Central memory CD4-positive, alpha-beta T cell (primary cell): ENCODE measurements around the gene SPINT3.
"Not testable (repeated sequence)": the region's sequence is repeated elsewhere in the genome, so short reads cannot be mapped to it uniquely, and the experiment has no call there.

Experiments used
- DNase-seq: peaks from one replicate; pipeline ENCODE4 v3.0.0; 2022

The SPINT3 gene

GRCh38 chr20:45501600-45501999, 13.8 kb downstream of the SPINT3 start:
- no peak for DNase-seq

GRCh38 chr20:45500022-45500421, 15.4 kb downstream of the SPINT3 start:
- DNase-seq, result no peak

GRCh38 chr20:45497971-45498494, 17.4 kb downstream of the SPINT3 start:
- no peak for DNase-seq

GRCh38 chr20:45496166-45496565, 19.3 kb downstream of the SPINT3 start:
- DNase-seq, result no peak

- no peak for DNase-seq
Measured at GRCh38 chr20:45495501-45495941, 19.9 kb downstream of the SPINT3 start.

- no peak for DNase-seq
Measured at GRCh38 chr20:45489083-45489531, 26.3 kb downstream of the SPINT3 start.

GRCh38 chr20:45487231-45487635, 28.2 kb downstream of the SPINT3 start:
- no peak for DNase-seq

GRCh38 chr20:45485388-45485787, 30.0 kb downstream of the SPINT3 start:
- DNase-seq, result no peak

GRCh38 chr20:45484676-45485075, 30.7 kb downstream of the SPINT3 start:
- no peak for DNase-seq

- no peak for DNase-seq
Measured at GRCh38 chr20:45479822-45480221, 35.6 kb downstream of the SPINT3 start.

- DNase-seq, result not testable (repeated sequence)
Measured at GRCh38 chr20:45477530-45478148, 37.8 kb downstream of the SPINT3 start.

- not testable (repeated sequence) for DNase-seq
Measured at GRCh38 chr20:45472286-45472685, 43.1 kb downstream of the SPINT3 start.

GRCh38 chr20:45470937-45471336, 44.5 kb downstream of the SPINT3 start:
- DNase-seq, result no peak

- DNase-seq, result no peak
Measured at GRCh38 chr20:45470262-45470931, 45.0 kb downstream of the SPINT3 start.

GRCh38 chr20:45469336-45470261, 45.8 kb downstream of the SPINT3 start, which contains the start of gene WFDC2:
WFDC2 (plus strand) TSS chr20:45469753; CDS start chr20:45469782, 29 bp downstream.
- DNase-seq, result no peak

- DNase-seq, result no peak
Measured at GRCh38 chr20:45467861-45468260, 47.6 kb downstream of the SPINT3 start.

- DNase-seq, result no peak
Measured at GRCh38 chr20:45467172-45467571, 48.2 kb downstream of the SPINT3 start.

- no peak for DNase-seq
Measured at GRCh38 chr20:45465491-45466266, 49.7 kb downstream of the SPINT3 start.

GRCh38 chr20:45463709-45464108, 51.7 kb downstream of the SPINT3 start:
- no peak for DNase-seq

GRCh38 chr20:45462711-45463509, 52.5 kb downstream of the SPINT3 start:
- DNase-seq, result no peak
